Frontal cortex (tissue), 4 donors: Measurements from ENCODE around the gene QRICH1. TPM values are rescaled to one million over a fixed set of nuclear protein-coding genes. Genes with fewer than 3 reads are reported as not detected.
A peak's percentile ranks its signal among the peaks of the same experiment; 100 is the strongest.

Experiments
- DNase-seq, 2 donors: peaks; one replicate each; pipeline ENCODE4 v3.0.0; 2012; ENCODE audit warnings: low spot score in 2 of 2
- FAIRE-seq: peaks from 2 replicates; lab custom pipeline; 2012; peaks lifted over from hg19 to GRCh38; lab: Jason Lieb, UNC
- total RNA-seq: library from RNA; depleted of rRNA; stranded (reverse); fragments of >200 nt; gene quantifications from one replicate; pipeline ENCODE4 v1.2.3, GENCODE V29; 2014
- donor health status: control.
- donor health status: control.
- donor health status: control.

The QRICH1 gene
- total RNA-seq, 1 donor from 2014 or later: 148 TPM

DNA sequence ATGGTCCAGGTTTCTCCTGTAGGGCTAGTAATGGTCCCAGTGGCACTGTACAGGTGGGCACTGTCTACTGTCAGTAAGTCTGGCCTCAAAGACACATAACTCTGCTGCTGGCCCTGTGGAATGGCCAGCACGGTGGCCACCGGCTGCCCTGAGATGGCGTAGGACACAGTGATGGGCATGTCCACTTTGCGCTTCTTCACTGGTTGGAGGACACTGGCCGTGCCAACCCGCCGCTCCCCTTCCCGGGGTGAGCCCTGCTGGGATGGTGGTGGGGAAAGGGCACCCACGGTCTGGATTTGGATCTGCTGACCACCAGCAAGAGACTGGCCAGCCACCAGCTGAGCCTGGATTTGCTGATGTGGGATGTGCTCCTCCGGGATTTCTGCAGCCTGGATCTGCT is 36.6 kb downstream of the QRICH1 start:
- FAIRE-seq (no peak), DNase-seq (no peak)

DNA sequence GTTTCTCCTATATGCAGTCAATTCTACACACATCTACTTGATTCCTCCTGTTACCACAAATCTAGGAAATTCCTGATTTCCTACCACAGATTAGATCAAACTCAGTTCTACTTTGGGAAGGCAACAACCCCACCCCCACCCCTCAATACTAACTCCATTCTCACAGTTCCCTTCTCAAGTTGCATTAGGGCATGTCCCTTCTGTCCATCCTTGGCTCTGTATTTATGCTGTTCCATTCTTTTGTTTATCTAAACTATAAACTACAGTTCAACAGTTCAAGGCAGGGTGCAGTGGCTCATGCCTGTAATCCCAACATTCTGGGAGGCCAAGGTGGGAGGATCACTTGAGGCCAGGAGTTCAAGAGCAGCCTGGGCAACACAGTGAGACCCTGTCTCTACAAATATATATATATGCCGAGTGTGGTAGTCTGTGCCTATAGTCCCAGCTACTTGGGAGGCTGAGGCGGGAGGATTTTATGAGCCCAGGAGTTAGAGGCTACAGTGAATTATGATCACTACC is 39.5 kb downstream of the QRICH1 start:
- FAIRE-seq (no peak), DNase-seq (no peak)

DNA sequence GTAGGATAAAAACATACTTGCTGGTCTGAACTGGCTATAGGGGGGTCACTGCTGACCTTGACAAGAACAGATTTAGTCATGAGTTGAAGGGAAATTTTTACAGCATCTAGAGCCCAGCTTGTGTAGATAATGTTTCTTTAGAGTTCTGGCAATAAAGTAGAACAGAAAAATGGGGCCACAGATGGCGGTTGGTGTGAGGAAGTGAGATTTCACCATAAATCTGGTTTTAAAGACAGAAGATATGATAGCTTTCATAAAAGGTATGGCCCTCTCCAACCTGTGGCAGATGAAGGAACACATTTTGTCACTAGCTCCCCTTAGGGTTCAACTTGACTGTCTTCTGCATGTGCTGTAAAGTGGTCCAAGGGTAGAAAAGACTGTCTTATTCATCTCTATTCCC is 40.3 kb downstream of the QRICH1 start:
- DNase-seq (no peak), FAIRE-seq (no peak)

DNA sequence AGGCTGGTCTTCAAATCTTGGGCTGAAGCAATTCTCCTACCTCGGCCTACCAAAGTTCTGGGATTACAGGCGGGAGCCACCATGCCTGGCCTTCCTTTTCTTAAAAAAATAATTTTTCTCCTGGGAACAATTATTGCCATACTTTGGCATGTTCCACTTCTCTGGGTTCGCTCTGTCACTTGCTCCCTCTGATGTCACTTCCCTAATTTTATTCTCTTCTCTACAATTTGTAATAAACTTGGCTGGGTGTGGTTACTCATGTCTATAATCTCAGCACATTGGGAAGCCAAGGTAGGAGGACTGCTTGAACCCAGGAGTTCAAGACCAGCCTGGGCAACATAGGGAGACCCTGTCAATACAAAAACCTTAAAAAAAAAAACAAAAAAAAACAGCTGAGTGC is 58.6 kb downstream of the QRICH1 start:
- no peak for FAIRE-seq
- no peak for DNase-seq

DNA sequence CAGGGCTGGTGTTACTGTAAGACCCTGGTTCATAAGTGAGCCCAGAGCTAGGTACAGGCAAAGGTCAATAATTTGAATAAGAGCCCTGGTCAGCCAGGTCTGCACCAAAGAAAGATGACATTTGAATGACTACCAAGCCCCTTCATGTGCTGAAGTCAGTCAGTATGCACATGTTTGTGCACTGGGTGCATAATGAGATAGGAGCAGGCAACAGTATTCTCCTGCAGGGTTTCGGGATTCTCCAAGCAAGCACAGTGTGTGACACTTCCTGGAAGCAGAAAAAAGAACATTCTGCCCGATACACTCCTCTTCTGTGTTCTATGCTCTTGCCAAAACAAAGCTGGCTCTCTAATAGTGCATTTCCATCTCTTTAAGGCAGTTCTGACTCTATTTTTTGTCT is 59.2 kb downstream of the QRICH1 start:
- FAIRE-seq (no peak), DNase-seq (no peak)

DNA sequence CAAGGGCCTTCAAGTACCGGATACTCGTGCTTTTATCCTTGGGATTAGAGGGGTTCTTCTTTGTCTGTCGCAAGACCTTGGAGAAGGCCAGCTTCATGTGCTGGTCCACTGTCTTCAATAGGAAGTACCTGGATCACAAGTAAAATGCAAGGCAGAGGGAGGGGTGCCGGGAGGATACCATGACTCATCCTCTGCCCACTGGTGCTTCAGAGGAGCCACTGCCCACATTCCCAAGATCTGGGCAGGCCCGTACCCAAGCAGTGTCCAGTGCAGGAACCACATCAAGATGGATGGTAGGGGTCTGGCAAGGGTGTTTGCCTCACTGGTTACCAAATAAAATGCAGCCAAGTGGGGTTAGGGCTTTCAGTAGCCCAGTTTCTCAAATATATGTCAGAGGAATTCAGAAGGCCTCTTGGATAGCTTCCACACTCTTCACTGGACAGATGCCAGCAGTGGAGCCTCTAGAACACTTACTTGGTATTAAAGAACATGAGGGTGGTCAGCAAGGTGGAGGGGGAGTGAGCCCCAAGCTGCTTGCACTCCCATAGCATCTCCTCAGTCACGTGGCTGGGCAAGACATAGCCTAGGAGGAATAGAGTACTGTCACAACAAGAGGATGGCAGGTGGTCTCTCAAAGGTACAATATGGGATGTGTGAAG is 61.1 kb downstream of the QRICH1 start:
- DNase-seq (no peak), FAIRE-seq (no peak)

DNA sequence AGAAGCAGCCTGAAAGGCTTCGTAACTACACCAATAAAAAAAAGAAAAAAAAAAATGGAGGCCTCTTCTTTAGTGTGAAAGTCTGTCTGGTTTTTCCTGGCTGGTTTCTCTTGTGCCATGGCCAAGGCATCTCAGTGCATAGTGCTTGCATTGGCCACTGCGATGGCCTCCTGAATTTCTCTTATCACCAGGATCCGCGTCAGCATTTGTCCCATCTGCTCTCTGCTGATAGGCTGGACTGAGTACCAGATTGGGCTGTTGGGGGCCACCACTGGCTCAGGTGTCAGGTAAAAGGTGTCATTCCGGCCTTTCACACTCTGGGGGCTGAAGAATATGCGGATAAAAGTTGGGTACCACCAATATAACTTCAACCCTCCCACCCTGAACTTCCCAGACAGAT is 63.5 kb downstream of the QRICH1 start:
- FAIRE-seq: no peak
- DNase-seq: no peak

DNA sequence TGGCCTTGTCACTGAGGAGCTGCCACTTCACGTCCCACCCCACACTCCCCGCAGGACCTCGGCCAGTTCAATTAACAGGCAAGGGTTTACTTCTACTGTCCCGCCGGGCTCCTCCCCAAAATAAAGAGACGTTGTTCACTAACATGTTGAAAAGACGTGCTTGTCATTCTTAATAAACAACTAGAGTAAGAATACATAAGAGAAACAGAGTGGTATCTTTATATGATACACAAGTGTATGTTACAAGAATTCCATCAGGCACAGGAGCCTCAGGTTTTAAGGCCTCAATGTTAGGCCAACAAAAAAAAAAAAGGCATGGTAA is 64.3 kb downstream of the QRICH1 start:
- FAIRE-seq (no peak), DNase-seq (no peak)

DNA sequence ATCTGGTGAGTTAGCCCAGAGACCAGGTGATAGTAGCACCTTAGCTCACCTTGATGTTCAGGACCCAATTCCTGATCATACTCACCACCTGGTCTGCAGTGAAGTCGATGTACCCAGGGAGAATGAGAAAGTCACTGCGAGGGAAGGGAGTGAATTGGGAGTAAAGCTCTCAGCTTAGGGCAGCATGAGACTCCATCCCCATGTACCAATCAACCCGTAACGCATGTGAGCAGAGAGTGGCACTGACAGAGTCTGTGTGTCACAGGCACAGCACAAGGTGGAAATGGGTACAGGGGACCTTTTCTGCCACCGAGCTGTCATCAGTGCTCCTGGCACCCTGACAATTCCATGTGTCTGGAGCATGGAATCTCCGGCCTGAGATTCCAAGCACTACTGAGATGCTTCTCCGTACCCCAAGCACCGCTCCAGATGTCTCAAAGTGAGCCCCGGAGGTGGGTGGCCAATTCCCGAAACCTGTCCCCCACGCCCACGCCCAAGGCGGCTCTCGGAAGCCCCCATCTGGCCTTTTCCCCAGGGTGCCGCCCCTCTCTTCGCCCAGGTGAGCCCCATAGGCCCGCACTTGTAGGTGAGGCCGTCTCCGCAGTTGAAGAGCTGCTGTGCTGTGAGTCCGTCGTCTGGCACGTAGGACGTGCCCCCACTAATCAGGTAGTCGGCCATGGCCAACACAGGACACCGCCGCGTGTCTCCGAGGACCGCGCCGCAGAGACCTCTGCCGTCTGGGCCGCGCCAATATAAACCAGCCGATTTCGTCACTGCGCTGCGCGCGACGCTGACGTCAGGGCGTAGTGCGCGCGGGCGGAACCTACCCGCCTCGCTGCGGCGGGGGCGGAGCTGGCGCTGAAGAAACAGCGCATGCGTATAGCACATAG is 65.0 kb downstream of the QRICH1 start, which contains the start of gene IMPDH2:
Gene IMPDH2, minus strand, starts transcription at position 726 of the 890 bp plus-strand sequence. Its CDS starts 48 bp downstream, at position 678.
- no peak for FAIRE-seq
- peak; percentile 81 to 88 for DNase-seq

DNA sequence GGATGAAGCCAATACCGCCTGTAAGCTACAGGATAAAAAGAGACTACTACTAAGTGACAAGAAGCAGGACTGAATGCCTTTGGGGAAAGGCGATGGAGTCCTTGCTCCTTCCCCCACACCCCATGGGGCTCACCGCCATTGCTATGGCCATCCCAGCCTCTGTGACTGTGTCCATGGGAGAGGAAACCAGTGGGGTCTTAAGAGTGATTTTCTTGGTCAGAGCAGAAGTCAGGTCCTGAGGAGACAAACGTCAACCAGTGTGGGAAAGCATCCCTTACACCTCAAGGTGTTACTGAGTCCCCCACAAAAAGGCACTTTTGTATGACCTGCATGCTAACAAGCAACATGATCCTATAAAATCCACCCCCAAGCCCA is 65.6 kb downstream of the QRICH1 start:
- no peak for FAIRE-seq
- no peak for DNase-seq

DNA sequence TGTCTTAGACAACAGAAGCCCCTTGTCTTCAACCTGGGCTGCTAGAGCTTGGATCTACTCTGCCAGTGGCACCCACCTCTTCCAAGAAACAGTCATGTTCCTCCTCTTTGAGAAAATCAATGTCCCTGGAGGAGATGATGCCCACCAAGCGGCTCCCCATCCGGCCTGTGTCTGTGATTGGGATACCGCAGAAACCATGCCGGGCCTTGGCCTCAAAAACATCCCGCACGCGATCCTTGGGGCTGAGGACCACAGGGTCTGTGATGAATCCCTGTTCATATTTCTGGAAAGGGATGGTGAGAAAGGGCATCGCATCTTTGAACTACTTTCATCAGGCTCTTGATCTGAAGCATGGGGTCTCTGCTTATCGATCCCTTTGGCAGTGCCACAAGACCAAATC is 66.2 kb downstream of the QRICH1 start:
- DNase-seq: no peak
- no peak for FAIRE-seq

DNA sequence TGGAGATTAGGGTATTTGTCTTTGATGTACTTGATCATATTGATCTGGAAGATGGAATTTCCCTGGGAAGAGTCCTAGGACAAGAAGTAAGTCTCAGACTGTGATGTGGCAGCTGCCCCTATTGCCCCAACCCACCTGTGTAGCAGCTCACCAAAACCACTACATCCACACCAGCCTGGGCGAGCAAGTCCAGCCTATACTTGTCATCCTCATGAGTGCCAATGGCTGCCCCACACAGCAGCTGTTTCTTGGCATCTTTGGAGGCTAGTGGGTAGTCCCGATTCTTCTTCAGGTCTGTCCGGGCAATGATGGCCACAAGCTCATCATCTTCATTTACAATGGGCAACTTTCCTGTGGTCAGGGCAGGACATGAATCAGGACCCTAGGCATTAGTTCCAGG is 67.3 kb downstream of the QRICH1 start:
- DNase-seq (no peak), FAIRE-seq (no peak)

DNA sequence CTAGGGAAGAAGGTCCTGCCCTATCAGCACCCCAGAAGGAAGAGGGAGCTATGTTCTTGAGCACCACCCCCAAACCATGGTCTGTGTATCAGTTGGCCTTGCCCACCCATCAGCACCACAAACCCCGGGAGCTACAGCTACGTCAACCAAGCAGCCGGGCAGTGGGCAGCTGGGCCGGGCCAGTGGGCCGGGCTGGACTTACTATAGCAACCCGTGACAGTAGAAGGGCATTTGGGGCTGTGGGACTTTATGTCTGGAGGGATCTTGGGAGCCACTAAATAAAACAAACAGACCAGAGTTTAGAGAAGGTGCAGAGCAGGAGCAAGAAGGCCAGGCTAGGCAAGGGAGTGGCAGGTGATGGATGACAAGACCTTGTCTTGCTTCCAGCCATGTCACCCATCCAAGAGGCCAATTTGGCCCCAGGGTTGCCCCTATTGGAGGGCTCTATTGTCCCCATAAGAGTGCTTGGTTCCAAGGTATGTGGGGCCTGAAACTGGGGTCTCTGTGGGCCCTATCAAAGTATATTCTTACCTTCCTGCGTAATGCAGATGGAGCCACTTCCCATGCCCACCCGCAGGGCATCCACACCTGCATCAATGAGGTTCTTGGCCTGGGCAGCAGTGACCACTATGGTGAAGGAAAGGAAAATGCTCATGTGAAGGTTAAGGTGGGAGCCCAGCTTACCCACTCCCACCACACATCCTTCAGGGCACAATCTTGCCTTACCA is 67.9 kb downstream of the QRICH1 start:
- FAIRE-seq: no peak
- DNase-seq: no peak

DNA sequence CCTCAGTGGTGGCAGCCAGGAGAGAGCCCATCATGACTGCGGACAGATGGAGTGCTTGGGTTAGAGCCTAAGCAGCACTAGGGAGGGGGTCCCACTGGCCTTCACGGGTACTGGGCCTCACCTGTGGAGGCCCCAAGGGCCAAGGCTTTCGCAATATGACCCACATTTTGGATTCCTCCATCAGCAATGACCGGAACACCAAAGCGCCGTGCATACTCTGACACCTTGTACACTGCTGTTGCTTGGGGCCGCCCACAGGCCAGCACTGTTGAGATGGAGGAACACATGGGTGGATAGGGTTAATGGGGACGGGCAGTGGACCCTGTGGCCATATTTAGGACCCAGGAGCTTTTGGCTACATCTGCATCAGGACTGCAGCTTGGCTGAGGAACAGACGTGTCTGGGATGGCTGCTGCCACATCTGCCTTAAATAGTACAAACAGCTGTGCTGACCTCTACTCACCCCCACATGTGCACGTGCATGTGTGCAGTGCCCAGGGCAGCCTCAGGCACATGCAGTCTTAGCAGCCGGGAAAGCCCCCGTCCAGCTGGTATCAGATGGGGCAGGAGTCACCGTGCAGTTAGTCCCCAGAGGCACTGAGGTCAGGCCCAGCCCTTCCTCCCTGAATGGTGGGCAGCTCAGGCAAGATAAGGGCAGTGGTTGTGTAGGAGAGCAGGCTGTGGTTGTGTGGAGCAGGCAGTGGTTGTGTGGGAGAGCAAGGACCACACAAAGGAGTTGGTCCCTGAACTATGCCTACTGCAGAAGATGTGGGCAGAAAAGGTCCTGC is 68.7 kb downstream of the QRICH1 start:
- DNase-seq (peak in 1 of 2 donors; percentile 8), FAIRE-seq (no peak)

DNA sequence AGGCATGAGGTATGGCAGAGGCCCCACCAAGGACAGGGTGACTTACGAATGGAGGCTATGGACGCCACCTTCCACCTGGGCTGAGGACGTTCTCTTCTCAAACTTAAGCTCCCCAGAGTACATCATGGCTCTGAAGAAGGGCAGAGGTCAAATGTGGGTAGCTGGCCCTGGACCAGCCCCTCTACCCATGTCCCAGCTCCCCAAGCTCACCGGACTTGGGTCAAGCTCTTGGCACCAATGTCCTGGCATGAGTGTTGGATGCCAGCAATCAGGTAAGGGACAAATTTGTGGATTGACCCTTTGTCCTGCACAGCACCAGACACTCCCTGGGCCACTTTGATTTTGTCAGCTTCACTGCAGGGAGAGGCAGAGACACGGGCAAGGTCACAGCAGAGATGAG is 69.4 kb downstream of the QRICH1 start:
- no peak for FAIRE-seq
- DNase-seq: no peak

DNA sequence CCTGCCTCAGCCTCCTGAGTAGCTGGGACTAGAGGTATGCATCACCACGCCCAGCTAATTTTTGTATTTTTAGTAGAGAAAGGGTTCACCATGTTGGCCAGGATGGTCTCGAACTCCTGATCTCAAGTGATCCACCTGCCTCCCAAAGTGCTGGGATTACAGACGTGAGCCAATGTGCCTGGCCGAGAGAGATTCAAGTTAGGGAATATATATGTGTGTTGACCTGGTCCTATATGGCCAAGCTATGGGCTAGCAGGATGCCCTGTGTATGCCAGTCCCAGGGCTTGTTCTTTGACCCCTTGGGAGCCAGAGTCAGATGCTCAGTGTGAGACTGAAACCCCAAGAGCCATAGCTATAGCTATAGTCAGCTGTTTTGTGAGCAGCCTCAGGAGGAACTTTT is 70.1 kb downstream of the QRICH1 start:
- DNase-seq: no peak
- no peak for FAIRE-seq

DNA sequence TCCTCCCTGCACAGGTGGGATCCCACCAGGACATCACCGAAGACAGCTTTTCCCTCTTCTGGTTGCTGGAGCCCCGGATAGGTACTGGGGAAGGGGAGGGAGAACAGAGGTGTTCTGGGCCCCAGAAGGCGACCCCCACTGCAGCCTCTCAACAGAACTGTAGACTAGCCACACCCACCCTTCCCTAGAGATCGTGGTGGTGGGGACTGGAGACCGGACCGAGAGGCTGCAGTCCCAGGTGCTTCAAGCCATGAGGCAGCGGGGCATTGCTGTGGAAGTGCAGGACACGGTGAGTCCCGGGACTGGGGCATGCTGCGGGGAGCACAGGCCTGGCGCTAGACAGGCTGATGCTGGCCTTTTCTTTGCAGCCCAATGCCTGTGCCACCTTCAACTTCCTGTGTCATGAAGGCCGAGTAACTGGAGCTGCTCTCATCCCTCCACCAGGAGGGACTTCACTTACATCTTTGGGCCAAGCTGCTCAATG is 71.1 kb downstream of the QRICH1 start:
- FAIRE-seq (no peak), DNase-seq (no peak)

DNA sequence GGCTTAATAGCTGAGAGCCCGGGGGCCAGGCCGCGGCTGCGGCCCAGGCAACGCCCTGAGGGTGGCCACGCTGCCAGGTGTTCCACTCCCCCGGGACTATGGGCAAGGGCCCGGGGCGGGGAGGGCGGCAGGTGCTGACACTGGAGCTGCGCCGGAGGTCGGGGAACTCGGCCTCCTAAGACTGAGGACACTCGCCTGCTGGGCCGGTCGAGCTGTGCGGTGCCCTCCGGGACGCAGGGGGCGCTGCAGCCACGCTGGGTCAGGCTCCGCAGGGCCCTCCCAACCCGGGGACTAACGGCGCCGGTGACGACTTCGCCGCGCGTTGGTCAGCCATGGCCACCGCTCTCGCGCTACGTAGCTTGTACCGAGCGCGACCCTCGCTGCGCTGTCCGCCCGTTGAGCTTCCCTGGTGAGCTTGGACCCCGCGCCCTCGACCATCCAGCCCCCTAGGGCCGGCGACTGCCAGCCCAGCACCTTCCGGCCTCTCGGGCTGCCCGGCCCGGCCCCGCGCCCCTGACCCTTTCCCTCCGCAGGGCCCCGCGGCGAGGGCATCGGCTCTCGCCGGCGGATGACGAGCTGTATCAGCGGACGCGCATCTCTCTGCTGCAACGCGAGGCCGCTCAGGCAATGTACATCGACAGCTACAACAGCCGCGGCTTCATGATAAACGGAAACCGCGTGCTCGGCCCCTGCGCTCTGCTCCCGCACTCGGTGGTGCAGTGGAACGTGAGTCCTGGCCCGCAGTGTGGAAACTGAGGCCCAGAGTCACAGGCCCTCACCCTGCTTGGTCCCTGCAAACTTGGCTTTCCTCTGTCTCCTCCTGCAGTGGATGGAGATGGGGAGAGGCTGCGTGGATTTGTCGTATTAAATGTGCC is 71.8 kb downstream of the QRICH1 start, which contains the start of gene NDUFAF3:
Gene NDUFAF3, plus strand, starts transcription at position 309 of the 875 bp plus-strand sequence. Its CDS starts 24 bp downstream, at position 333.
- peak; percentile 88 to 89 for DNase-seq
- no peak for FAIRE-seq
